Body of pancreas (tissue), 4 donors: Measurements from ENCODE around the gene TNS3. TPM values are rescaled to one million over a fixed set of nuclear protein-coding genes. Genes with fewer than 3 reads are reported as not detected.

Experiments
- ATAC-seq: fragments of 150-250 bp; one replicate; pipeline ENCODE4 v1.9.1; 2016
- DNase-seq, 4 donors: peaks; one replicate each; pipeline ENCODE4 v3.0.0-alpha.2; 2019
- H3K27ac ChIP-seq, 4 donors: fragments of 200-600 bp; sonication (generic); 1 replicate in 3 of 4; 2 replicates in 1 of 4; pipeline versions ENCODE4 v1.5.1 to v1.6.1; 2016 to 2019; ENCODE audit warnings: mild to moderate bottlenecking in 1 of 4, mixed read lengths in 1 of 4, moderate library complexity in 1 of 4
- H3K27me3 ChIP-seq, 2 donors: fragments of 200-600 bp; sonication (generic); one replicate each; pipeline ENCODE4 v1.6.0; 2016; ENCODE audit warnings: mild to moderate bottlenecking in 1 of 2
- H3K36me3 ChIP-seq, 2 donors: fragments of 200-600 bp; sonication (generic); replicated peaks in 1 of 2; 2 replicates each; pipeline ENCODE4 v1.5.1; 2016; ENCODE audit warnings: low read depth in 2 of 2; ENCODE audit not compliant: insufficient read depth in 1 of 2
- H3K4me1 ChIP-seq: fragments of 200-600 bp; sonication (generic); one replicate; pipeline ENCODE4 v1.6.0; 2016
- H3K4me3 ChIP-seq, 2 donors: fragments of 200-600 bp; sonication (generic); 1 replicate in 1 of 2; 2 replicates in 1 of 2; pipeline ENCODE4 v1.5.1; 2016 to 2019
- H3K9me3 ChIP-seq, 3 donors: fragments of 200-600 bp; sonication (generic); 1 replicate in 2 of 3; 2 replicates in 1 of 3; pipeline ENCODE4 v1.5.1; 2016
- CTCF ChIP-seq, 7 experiments: fragments of 450-650 bp in 4 of 7; fragments of 200-600 bp in 3 of 7; sonication (generic) in 3 of 7; IDR thresholded peaks; one replicate each; pipeline ENCODE4 v1.5.1; 2016 to 2019; ENCODE audit warnings: antibody characterized with exemption in 7 of 7
- POLR2A ChIP-seq, 3 donors: fragments of 450-650 bp; IDR thresholded peaks; one replicate each; pipeline ENCODE4 v1.6.1; 2016; ENCODE audit warnings: antibody characterized with exemption in 3 of 3, mild to moderate bottlenecking in 2 of 3
- WGBS, 2 donors: methylation state at CpG; one replicate each; pipeline ENCODE4 v1.1.5; 2017; 5-methylcytosine and 5-hydroxymethylcytosine counted together
- intact Hi-C: fragments of 100-400 bp; cut with DNase I; formaldehyde crosslinking; loops from one replicate; pipeline ENCODE4 v1.15.1; 2023
- total RNA-seq, 2 donors: library from RNA; depleted of rRNA; stranded (reverse); fragments of >200 nt; gene quantifications; one replicate each; pipeline ENCODE4 v1.1.0, GENCODE V29; 2016

Gene TNS3
- total RNA-seq, 2 donors from 2014 or later: 100 to 265 TPM

GRCh38 chr7:47335557-47336471, 246.1 kb downstream of the TNS3 start:
- Histone ChIP-seq H3K4me3 (no peak overlapping the region), H3K9me3 (no peaks in the 10 kb centered on the region), H3K36me3 (peaks cover 0 to 16% of the 10 kb centered on the region in 2 donors), H3K27ac (no peak overlapping the region), H3K27me3 (no peaks in the 10 kb centered on the region), H3K4me1 (no peaks in the 10 kb centered on the region)
- intact Hi-C loops: no loop called here
- TF ChIP-seq CTCF (IDR thresholded peaks at IDR 0.05): no peak
- TF ChIP-seq POLR2A (IDR thresholded peaks at IDR 0.05): no peak
- WGBS, 2 donors: 64 to 74% methylated on average over 10 of the region's 10 CpGs
- peak in 1 of 4 donors; percentile 8 for DNase-seq
- ATAC-seq: no peak

GRCh38 chr7:47335071-47335470, 246.8 kb downstream of the TNS3 start:
- H3K9me3 ChIP-seq: no peaks in the 10 kb centered on the region
- H3K4me1 ChIP-seq: no peaks in the 10 kb centered on the region
- intact Hi-C loops: no loop called here
- ATAC-seq (no peak), DNase-seq (peak in 1 of 4 donors; percentile 4)
- H3K27me3 ChIP-seq: no peaks in the 10 kb centered on the region
- WGBS, 2 donors: 93 to 97% methylated on average over 6 of the region's 6 CpGs
- H3K4me3 ChIP-seq: no peak overlapping the region
- TF ChIP-seq CTCF (IDR thresholded peaks at IDR 0.05) (no peak), POLR2A (IDR thresholded peaks at IDR 0.05) (no peak)
- H3K36me3 ChIP-seq: peaks cover 0 to 20% of the 10 kb centered on the region in 2 donors
- no peak overlapping the region for H3K27ac ChIP-seq

- DNase-seq (peak in 1 of 4 donors; percentile 6), ATAC-seq (no peak)
- Histone ChIP-seq H3K36me3 (peaks cover 0 to 28% of the 10 kb centered on the region in 2 donors), H3K4me1 (peaks cover 5% of the 10 kb centered on the region), H3K4me3 (no peak overlapping the region), H3K27me3 (no peaks in the 10 kb centered on the region), H3K27ac (no peak overlapping the region), H3K9me3 (no peaks in the 10 kb centered on the region)
- intact Hi-C loops: no loop called here
- TF ChIP-seq POLR2A (IDR thresholded peaks at IDR 0.05) (no peak), CTCF (IDR thresholded peaks at IDR 0.05) (no peak)
- WGBS, 2 donors: 84 to 90% methylated on average over 1 to 2 of the region's 2 CpGs
Measured at GRCh38 chr7:47333959-47334358, 248.0 kb downstream of the TNS3 start.

- intact Hi-C loops: no loop called here
- TF ChIP-seq POLR2A (IDR thresholded peaks at IDR 0.05) (no peak), CTCF (IDR thresholded peaks at IDR 0.05) (no peak)
- no peak for DNase-seq
- H3K4me1 ChIP-seq: peaks cover 9% of the 10 kb centered on the region
- WGBS, 2 donors: 83 to 85% methylated on average over 2 of the region's 2 CpGs
- H3K36me3 ChIP-seq: peaks cover 0 to 28% of the 10 kb centered on the region in 2 donors
- ATAC-seq: no peak
- H3K9me3 ChIP-seq: no peaks in the 10 kb centered on the region
- no peaks in the 10 kb centered on the region for H3K27me3 ChIP-seq
- H3K27ac ChIP-seq: no peak overlapping the region
- H3K4me3 ChIP-seq: no peak overlapping the region
Measured at GRCh38 chr7:47333554-47333887, 248.4 kb downstream of the TNS3 start.
